ENCODE measurements around the gene NYAP1. TPM values are rescaled to one million over a fixed set of nuclear protein-coding genes. Genes with fewer than 3 reads are reported as not detected.

NYAP1 gene
- total RNA-seq: 0.55 TPM
- long read RNA-seq: 0 reads

DNA sequence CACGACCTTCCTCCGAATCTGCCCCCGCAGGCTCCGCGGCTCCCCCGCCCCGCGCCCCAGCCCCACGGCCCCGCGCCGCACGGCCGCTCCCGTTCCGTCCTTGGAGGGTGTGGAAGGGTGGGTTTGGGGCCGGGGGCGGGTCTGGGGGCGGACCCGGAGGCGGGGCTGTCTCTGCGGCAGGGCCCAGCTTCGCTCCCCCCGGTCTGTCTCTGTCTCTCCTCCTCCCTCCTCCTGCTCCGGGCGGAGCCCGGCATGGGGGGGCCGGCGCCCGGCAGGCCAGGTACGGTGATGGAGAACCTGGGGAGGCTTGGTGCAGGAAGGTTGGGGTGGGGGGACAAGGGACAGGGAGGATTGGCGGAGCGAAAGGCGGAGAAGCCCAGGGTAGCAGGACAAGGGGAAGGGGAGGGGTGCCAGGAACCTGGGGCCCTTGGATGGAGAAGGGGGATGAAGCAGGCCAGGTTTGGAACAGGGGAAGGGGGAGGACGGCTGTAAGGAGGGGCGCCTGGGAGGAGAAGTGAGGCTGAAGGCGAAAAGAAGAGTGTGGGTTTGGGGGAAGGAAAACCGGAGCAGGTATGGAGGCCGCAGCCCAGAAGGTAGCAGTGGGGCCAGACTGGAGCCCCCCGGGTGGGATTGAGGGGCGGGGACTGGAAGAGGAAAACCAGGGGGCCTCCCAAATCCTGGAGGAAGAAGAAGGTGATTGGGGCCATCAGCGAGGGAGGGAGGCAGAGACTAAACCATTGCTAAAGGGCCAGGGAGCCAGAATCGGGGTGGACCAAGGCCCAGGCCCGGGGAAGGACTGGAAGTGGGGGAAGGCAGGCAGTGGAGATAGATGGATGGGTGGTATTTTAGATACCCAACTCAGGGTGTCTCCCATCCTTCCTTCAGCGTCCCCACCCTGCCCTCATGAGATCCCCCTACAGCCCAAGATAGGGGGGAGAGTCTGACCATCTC lies at the start of gene NYAP1:
Gene NYAP1, plus strand, starts transcription at position 206 of the 951 bp plus-strand sequence. CDS start 1,385 bp downstream, outside the sequence.
- Histone ChIP-seq H3K4me3 (peak within 1 kb of the TSS; percentile 50), H3K36me3 (no peaks in the 10 kb centered on the region), H3K4me1 (peaks cover 13% of the 10 kb centered on the region), H3K27ac (no peak within 1 kb of the TSS), H3K9me3 (no peaks in the 10 kb centered on the region), H3K27me3 (no peaks in the 10 kb centered on the region)
- no peak for TF ChIP-seq CTCF (IDR thresholded peaks at IDR 0.05)
- ATAC-seq (peak; percentile 45), DNase-seq (no peak)
- intact Hi-C loops (cut with DNase I): no loop called here

GRCh38 chr7:100434297-100435144 lies 49.2 kb upstream of the NYAP1 start:
- peaks cover 28% of the 10 kb centered on the region for H3K36me3 ChIP-seq
- no peaks in the 10 kb centered on the region for H3K9me3 ChIP-seq
- ATAC-seq: no peak
- DNase-seq: no peak
- intact Hi-C loops (cut with DNase I): no loop called here
- peaks cover 43% of the 10 kb centered on the region for H3K4me1 ChIP-seq
- H3K4me3 ChIP-seq: peak overlapping the region; percentile 82
- no peaks in the 10 kb centered on the region for H3K27me3 ChIP-seq
- H3K27ac ChIP-seq: peak overlapping the region; percentile 93
- no peak for TF ChIP-seq CTCF (IDR thresholded peaks at IDR 0.05)

DNA sequence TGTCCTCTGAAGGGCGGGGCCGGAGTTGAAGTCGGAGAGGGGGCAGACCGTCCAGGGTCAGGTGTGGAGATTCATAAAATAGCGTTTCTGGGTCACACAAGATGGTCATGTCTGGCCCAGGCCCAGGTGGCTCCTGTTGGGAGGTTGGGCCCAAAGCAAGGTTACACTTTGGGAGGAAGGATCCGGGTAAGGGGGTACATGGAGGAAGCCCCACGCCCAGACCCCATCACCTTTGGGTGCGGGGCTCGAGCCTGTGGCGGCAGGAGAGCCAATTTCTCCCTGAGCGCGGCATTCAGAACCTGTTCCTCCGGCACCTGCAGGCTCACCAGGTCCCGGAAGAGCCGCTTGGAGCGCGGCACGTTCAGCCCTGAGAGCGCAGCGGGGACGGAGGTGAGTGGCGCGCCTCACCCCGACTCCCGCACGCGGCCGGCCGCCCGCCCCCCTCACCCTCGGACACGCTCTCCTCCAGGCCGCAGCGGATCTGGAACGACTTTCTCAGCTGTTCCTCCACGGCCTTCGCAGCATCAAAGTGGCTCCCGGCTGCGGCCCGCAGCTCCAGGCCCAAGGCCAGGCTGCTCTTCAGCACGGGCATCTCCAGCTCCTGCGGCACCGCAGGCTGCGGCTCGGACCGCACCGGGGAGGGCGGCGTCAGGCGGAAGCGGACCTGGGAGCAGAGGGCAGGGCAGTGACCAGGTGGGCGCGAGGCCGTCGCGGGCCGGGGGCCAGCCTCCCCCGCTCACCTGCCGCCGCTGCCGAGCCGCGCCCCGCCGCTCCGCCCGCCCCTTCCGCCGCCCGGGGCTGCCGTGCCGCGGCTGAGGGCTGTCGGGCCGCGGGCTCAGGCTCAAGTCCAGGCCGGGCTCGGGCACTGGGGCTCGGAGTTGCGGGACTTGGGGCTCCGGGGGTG lies 48.1 kb upstream of the NYAP1 start:
- Histone ChIP-seq H3K36me3 (peaks cover 28% of the 10 kb centered on the region), H3K4me1 (peaks cover 40% of the 10 kb centered on the region), H3K27me3 (no peaks in the 10 kb centered on the region), H3K9me3 (no peaks in the 10 kb centered on the region), H3K27ac (peak overlapping the region; percentile 93), H3K4me3 (peak overlapping the region; percentile 82)
- DNase-seq: peak; percentile 79
- intact Hi-C loops (cut with DNase I): no loop called here
- TF ChIP-seq CTCF (IDR thresholded peaks at IDR 0.05): no peak
- ATAC-seq: peak; percentile 58

GRCh38 chr7:100437150-100438100 lies 46.3 kb upstream of the NYAP1 start:
- H3K4me3 ChIP-seq: peak overlapping the region; percentile 82
- peak overlapping the region; percentile 93 for H3K27ac ChIP-seq
- no peak for TF ChIP-seq CTCF (IDR thresholded peaks at IDR 0.05)
- no peaks in the 10 kb centered on the region for H3K9me3 ChIP-seq
- H3K4me1 ChIP-seq: peaks cover 24% of the 10 kb centered on the region
- no peak for ATAC-seq
- no peaks in the 10 kb centered on the region for H3K27me3 ChIP-seq
- DNase-seq: no peak
- H3K36me3 ChIP-seq: peaks cover 24% of the 10 kb centered on the region
- intact Hi-C loops (cut with DNase I): no loop called here
